ENCODE measurements around the gene AMMECR1L.
A peak's percentile ranks its signal among the peaks of the same experiment; 100 is the strongest.
"Not testable (repeated sequence)": the region's sequence is repeated elsewhere in the genome, so short reads cannot be mapped to it uniquely, and the experiment has no call there.

The AMMECR1L gene

GRCh38 chr2:127885780-127886592, at the start of gene AMMECR1L:
Gene AMMECR1L, minus strand, starts transcription at chr2:127885956. Its CDS starts 11,722 bp downstream, at chr2:127874234.
- in situ Hi-C loops (cut with HindIII; ENCODE audit: low pct_ligation_motif_present, low pct_unique_long_range_greater_than_20kb, low sequenced_read_pairs) = not testable (repeated sequence)
- peak; percentile 63 for DNase-seq

- DNase-seq = no peak
- in situ Hi-C loops (cut with HindIII; ENCODE audit: low pct_ligation_motif_present, low pct_unique_long_range_greater_than_20kb, low sequenced_read_pairs) = no loop called here
Measured at GRCh38 chr2:127935337-127935736, 49.6 kb upstream of the AMMECR1L start.

GRCh38 chr2:127932199-127932876, 46.6 kb upstream of the AMMECR1L start:
- in situ Hi-C loops (cut with HindIII; ENCODE audit: low pct_ligation_motif_present, low pct_unique_long_range_greater_than_20kb, low sequenced_read_pairs) = no loop called here
- peak; percentile 60 for DNase-seq

GRCh38 chr2:127929449-127929848, 43.7 kb upstream of the AMMECR1L start:
- DNase-seq = no peak
- in situ Hi-C loops (cut with HindIII; ENCODE audit: low pct_ligation_motif_present, low pct_unique_long_range_greater_than_20kb, low sequenced_read_pairs) = no loop called here

GRCh38 chr2:127927384-127927783, 41.6 kb upstream of the AMMECR1L start:
- no peak for DNase-seq
- in situ Hi-C loops (cut with HindIII; ENCODE audit: low pct_ligation_motif_present, low pct_unique_long_range_greater_than_20kb, low sequenced_read_pairs) = no loop called here

GRCh38 chr2:127917916-127918315, 32.2 kb upstream of the AMMECR1L start:
- DNase-seq = no peak
- in situ Hi-C loops (cut with HindIII; ENCODE audit: low pct_ligation_motif_present, low pct_unique_long_range_greater_than_20kb, low sequenced_read_pairs) = no loop called here

GRCh38 chr2:127913808-127914457, 28.2 kb upstream of the AMMECR1L start:
- no peak for DNase-seq
- in situ Hi-C loops (cut with HindIII; ENCODE audit: low pct_ligation_motif_present, low pct_unique_long_range_greater_than_20kb, low sequenced_read_pairs) = no loop called here

- no peak for DNase-seq
- in situ Hi-C loops (cut with HindIII; ENCODE audit: low pct_ligation_motif_present, low pct_unique_long_range_greater_than_20kb, low sequenced_read_pairs) = no loop called here
Measured at GRCh38 chr2:127911737-127912136, 26.0 kb upstream of the AMMECR1L start.

- in situ Hi-C loops (cut with HindIII; ENCODE audit: low pct_ligation_motif_present, low pct_unique_long_range_greater_than_20kb, low sequenced_read_pairs) = no loop called here
- no peak for DNase-seq
Measured at GRCh38 chr2:127910415-127910814, 24.7 kb upstream of the AMMECR1L start.

GRCh38 chr2:127909019-127909418, 23.3 kb upstream of the AMMECR1L start:
- no peak for DNase-seq
- in situ Hi-C loops (cut with HindIII; ENCODE audit: low pct_ligation_motif_present, low pct_unique_long_range_greater_than_20kb, low sequenced_read_pairs) = no loop called here

GRCh38 chr2:127907733-127908400, 22.1 kb upstream of the AMMECR1L start:
- DNase-seq; in situ Hi-C loops (cut with HindIII; ENCODE audit: low pct_ligation_motif_present, low pct_unique_long_range_greater_than_20kb, low sequenced_read_pairs): not testable (repeated sequence)

- no peak for DNase-seq
- in situ Hi-C loops (cut with HindIII; ENCODE audit: low pct_ligation_motif_present, low pct_unique_long_range_greater_than_20kb, low sequenced_read_pairs) = no loop called here
Measured at GRCh38 chr2:127906206-127906926, 20.6 kb upstream of the AMMECR1L start.

- no peak for DNase-seq
Measured at GRCh38 chr2:127901339-127902056, 15.7 kb upstream of the AMMECR1L start.

GRCh38 chr2:127897531-127898211, 11.9 kb upstream of the AMMECR1L start:
- in situ Hi-C loops (cut with HindIII; ENCODE audit: low pct_ligation_motif_present, low pct_unique_long_range_greater_than_20kb, low sequenced_read_pairs) = no loop called here
- DNase-seq = no peak

More at GRCh38 chr2:127901339-127902056, 15.7 kb upstream of the AMMECR1L start:
- in situ Hi-C loops (cut with HindIII; ENCODE audit: low pct_ligation_motif_present, low pct_unique_long_range_greater_than_20kb, low sequenced_read_pairs) = no loop called here

- in situ Hi-C loops (cut with HindIII; ENCODE audit: low pct_ligation_motif_present, low pct_unique_long_range_greater_than_20kb, low sequenced_read_pairs) = no loop called here
- no peak for DNase-seq
Measured at GRCh38 chr2:127893494-127893893, 7.7 kb upstream of the AMMECR1L start.

- no peak for DNase-seq
- in situ Hi-C loops (cut with HindIII; ENCODE audit: low pct_ligation_motif_present, low pct_unique_long_range_greater_than_20kb, low sequenced_read_pairs) = no loop called here
Measured at GRCh38 chr2:127893033-127893432, 7.3 kb upstream of the AMMECR1L start.

GRCh38 chr2:127891811-127892210, 6.1 kb upstream of the AMMECR1L start:
- no peak for DNase-seq
- in situ Hi-C loops (cut with HindIII; ENCODE audit: low pct_ligation_motif_present, low pct_unique_long_range_greater_than_20kb, low sequenced_read_pairs) = no loop called here
